ENCODE results near the gene ADAM8. TPM values are rescaled to one million over a fixed set of nuclear protein-coding genes. Genes with fewer than 3 reads are reported as not detected.
A peak's percentile ranks its signal among the peaks of the same experiment; 100 is the strongest.

Gene ADAM8
- total and polyA plus RNA-seq, 2 donors (not counting 1 experiment from before 2014, with no cell fraction given) = 116 to 196 TPM

DNA sequence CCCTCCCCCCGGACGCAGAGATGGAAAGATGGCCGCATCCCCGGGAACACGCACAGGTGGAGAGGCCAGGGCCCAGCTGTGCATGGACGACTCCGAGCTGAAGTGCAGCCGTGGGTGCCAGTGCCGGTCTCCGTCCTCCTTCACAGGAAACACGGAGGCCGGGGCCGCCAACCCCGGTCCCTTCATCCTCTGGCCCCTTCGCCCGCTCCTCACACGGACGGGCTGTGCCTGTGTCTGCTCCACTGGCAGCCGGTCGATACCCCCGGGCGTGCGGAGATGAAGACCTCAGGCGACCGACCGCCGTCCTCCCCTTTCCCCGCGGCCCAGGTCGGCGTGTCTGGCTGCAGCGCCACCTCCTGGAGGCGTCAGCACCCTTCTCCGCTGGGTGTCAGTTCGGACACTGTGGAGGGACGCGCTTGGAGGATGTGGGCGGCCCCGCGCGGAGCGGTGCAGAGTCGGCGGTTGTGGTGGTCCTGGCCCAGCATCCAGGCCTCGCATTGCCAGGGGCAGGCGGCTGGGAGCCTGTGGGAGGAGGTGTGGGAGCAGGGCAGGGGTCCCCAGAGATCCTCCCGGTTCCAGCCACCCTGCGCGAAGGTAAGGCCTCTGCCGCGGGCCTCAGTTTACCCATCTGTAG lies 41.9 kb upstream of the ADAM8 start:
- peak overlapping the region; percentile 71 for H3K4me3 Mint-ChIP-seq
- ChIA-PET POLR2A (no interaction called here), CTCF (interaction anchor here (0.6 to 3.4 kb wide), 5 partner anchors 9 to 175 kb away, joined by 3 to 11 read pairs (median 4); no protein-coding TSS in a partner anchor)
- TF ChIP-seq, protein P1, sequence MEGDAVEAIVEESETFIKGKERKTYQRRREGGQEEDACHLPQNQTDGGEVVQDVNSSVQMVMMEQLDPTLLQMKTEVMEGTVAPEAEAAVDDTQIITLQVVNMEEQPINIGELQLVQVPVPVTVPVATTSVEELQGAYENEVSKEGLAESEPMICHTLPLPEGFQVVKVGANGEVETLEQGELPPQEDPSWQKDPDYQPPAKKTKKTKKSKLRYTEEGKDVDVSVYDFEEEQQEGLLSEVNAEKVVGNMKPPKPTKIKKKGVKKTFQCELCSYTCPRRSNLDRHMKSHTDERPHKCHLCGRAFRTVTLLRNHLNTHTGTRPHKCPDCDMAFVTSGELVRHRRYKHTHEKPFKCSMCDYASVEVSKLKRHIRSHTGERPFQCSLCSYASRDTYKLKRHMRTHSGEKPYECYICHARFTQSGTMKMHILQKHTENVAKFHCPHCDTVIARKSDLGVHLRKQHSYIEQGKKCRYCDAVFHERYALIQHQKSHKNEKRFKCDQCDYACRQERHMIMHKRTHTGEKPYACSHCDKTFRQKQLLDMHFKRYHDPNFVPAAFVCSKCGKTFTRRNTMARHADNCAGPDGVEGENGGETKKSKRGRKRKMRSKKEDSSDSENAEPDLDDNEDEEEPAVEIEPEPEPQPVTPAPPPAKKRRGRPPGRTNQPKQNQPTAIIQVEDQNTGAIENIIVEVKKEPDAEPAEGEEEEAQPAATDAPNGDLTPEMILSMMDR (IDR thresholded peaks at IDR 0.05) = peak; percentile 92
- TF ChIP-seq EZH2 (IDR thresholded peaks at IDR 0.05; ENCODE audit: borderline replicate concordance, insufficient read depth, low read depth, low read length, poor library complexity, severe bottlenecking) = no peak
- peak overlapping the region; percentile 71 for H2AFZ ChIP-seq (ENCODE audit: insufficient read depth, low read depth, low read length, poor library complexity, severe bottlenecking)
- no peaks in the 10 kb centered on the region for H3K79me2 ChIP-seq (ENCODE audit: control insufficient read depth, insufficient read depth, low read length)
- DNase-seq = peak; percentile 77
- peaks cover 18% of the 10 kb centered on the region for H3K4me1 Mint-ChIP-seq
- H3K27me3 Mint-ChIP-seq = peaks cover 24% of the 10 kb centered on the region
- peaks cover 0 to 14% (median 7%) of the 10 kb centered on the region in 4 experiments for H3K27me3 ChIP-seq (replicated peaks in 1 of 4; ENCODE audit: control extremely low read depth in 1 of 4, control insufficient read depth in 3 of 4, insufficient read depth in 4 of 4, low read length in 3 of 4)
- peak; percentile 92 for ATAC-seq (ENCODE audit: low read depth)
- WGBS (ENCODE audit: insufficient coverage) = 8% methylated on average over 50 of the region's 51 CpGs
- H3K9me3 ChIP-seq (ENCODE audit: control extremely low read depth in 1 of 3, control insufficient read depth in 2 of 3, insufficient read depth in 1 of 3, low read length in 2 of 3) = peaks cover 0 to 20% (median 0%) of the 10 kb centered on the region in 3 donors
- no peaks in the 10 kb centered on the region for H4K20me1 ChIP-seq (ENCODE audit: control insufficient read depth, insufficient read depth, low read length, poor library complexity, severe bottlenecking)
- H3K4me1 ChIP-seq (ENCODE audit: control insufficient read depth in 2 of 2, insufficient read depth in 2 of 2, low read length in 2 of 2) = peaks cover 9 to 15% of the 10 kb centered on the region in 2 donors
- no peak overlapping the region for H3K27ac Mint-ChIP-seq
- intact Hi-C loops (cut with micrococcal nuclease) = loop anchor here (2.0 kb wide), 1 partner anchor 414 kb away; no protein-coding TSS in a partner anchor
- peak overlapping the region; percentile 87 for H3K4me2 ChIP-seq (replicated peaks; ENCODE audit: low read depth, low read length, poor library complexity, severe bottlenecking)
- H3K9ac ChIP-seq (ENCODE audit: low read length) = peak overlapping the region; percentile 54
- H3K9me3 Mint-ChIP-seq (ENCODE audit: insufficient read depth) = peaks cover 5% of the 10 kb centered on the region
- H3K36me3 ChIP-seq (replicated peaks in 1 of 2; ENCODE audit: control extremely low read depth in 1 of 2, control insufficient read depth in 1 of 2, extremely low read depth in 1 of 2, insufficient read depth in 2 of 2, low read length in 1 of 2) = no peaks in the 10 kb centered on the region
- H3K4me3 ChIP-seq (ENCODE audit: control extremely low read depth in 1 of 5, extremely low read depth in 1 of 5, insufficient read depth in 1 of 5, low read depth in 2 of 5, low read length in 4 of 5) = peak overlapping the region in 4 of 5 experiments; percentile 18 to 44 (median 28)
- no peak overlapping the region for H3K27ac ChIP-seq (ENCODE audit: low read length in 2 of 2)

DNA sequence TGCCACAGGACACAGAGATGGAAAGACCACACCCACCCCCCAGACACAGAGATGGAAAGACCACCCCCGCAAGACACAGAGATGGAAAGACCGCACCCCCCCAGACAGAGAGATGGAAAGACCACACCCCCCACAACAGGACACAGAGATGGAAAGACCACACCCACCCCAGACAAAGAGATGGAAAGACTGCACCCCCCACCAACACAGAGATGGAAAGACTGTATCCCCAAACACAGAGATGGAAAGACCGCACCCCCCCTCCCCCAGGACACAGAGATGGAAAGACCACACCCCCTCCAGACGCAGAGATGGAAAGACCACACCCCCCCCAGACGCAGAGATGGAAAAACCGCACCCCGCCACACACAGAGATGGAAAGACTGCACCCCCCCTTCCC lies 40.1 kb upstream of the ADAM8 start:
- no peak overlapping the region for H3K4me2 ChIP-seq (replicated peaks; ENCODE audit: low read depth, low read length, poor library complexity, severe bottlenecking)
- TF ChIP-seq, protein P1 (IDR thresholded peaks at IDR 0.05) = no peak
- TF ChIP-seq EZH2 (IDR thresholded peaks at IDR 0.05; ENCODE audit: borderline replicate concordance, insufficient read depth, low read depth, low read length, poor library complexity, severe bottlenecking) = no peak
- no peak overlapping the region for H3K4me3 ChIP-seq (ENCODE audit: control extremely low read depth in 1 of 5, extremely low read depth in 1 of 5, insufficient read depth in 1 of 5, low read depth in 2 of 5, low read length in 4 of 5)
- ATAC-seq (ENCODE audit: low read depth) = no peak
- H3K36me3 ChIP-seq (replicated peaks in 1 of 2; ENCODE audit: control extremely low read depth in 1 of 2, control insufficient read depth in 1 of 2, extremely low read depth in 1 of 2, insufficient read depth in 2 of 2, low read length in 1 of 2) = peaks cover 0 to 9% of the 10 kb centered on the region in 2 experiments
- no peak overlapping the region for H3K27ac Mint-ChIP-seq
- H3K27me3 Mint-ChIP-seq = peaks cover 16% of the 10 kb centered on the region
- peaks cover 0 to 20% (median 0%) of the 10 kb centered on the region in 3 donors for H3K9me3 ChIP-seq (ENCODE audit: control extremely low read depth in 1 of 3, control insufficient read depth in 2 of 3, insufficient read depth in 1 of 3, low read length in 2 of 3)
- no peak for DNase-seq
- WGBS (ENCODE audit: insufficient coverage) = no CpG with 5 or more reads among the region's 7 CpGs
- peaks cover 9 to 15% of the 10 kb centered on the region in 2 donors for H3K4me1 ChIP-seq (ENCODE audit: control insufficient read depth in 2 of 2, insufficient read depth in 2 of 2, low read length in 2 of 2)
- no peak overlapping the region for H3K9ac ChIP-seq (ENCODE audit: low read length)
- intact Hi-C loops (cut with micrococcal nuclease) = no loop called here
- H3K27me3 ChIP-seq (replicated peaks in 1 of 4; ENCODE audit: control extremely low read depth in 1 of 4, control insufficient read depth in 3 of 4, insufficient read depth in 4 of 4, low read length in 3 of 4) = peaks cover 0 to 14% (median 5%) of the 10 kb centered on the region in 4 experiments
- no peak overlapping the region for H2AFZ ChIP-seq (ENCODE audit: insufficient read depth, low read depth, low read length, poor library complexity, severe bottlenecking)
- no peaks in the 10 kb centered on the region for H4K20me1 ChIP-seq (ENCODE audit: control insufficient read depth, insufficient read depth, low read length, poor library complexity, severe bottlenecking)
- peaks cover 5% of the 10 kb centered on the region for H3K9me3 Mint-ChIP-seq (ENCODE audit: insufficient read depth)
- H3K4me1 Mint-ChIP-seq = peaks cover 18% of the 10 kb centered on the region
- CTCF ChIA-PET = interaction anchor here (0.8 to 4.2 kb wide), 2 partner anchors 12 to 169 kb away, joined by 3 to 21 read pairs; no protein-coding TSS in a partner anchor
- no peak overlapping the region for H3K27ac ChIP-seq (ENCODE audit: low read length in 2 of 2)
- H3K4me3 Mint-ChIP-seq = no peak overlapping the region
- H3K79me2 ChIP-seq (ENCODE audit: control insufficient read depth, insufficient read depth, low read length) = no peaks in the 10 kb centered on the region
- POLR2A ChIA-PET = no interaction called here
